ENCODE results near the gene MRC2. TPM values are rescaled to one million over a fixed set of nuclear protein-coding genes. Genes with fewer than 3 reads are reported as not detected.

The MRC2 gene
- polyA plus RNA-seq, 3 donors, result 0.04 TPM; not detected in 2

- intact Hi-C loops (cut with micrococcal nuclease), result no loop called here
- no peak overlapping the region for H2AFZ ChIP-seq (ENCODE audit: insufficient read depth, low read depth, low read length, poor library complexity, severe bottlenecking)
- H3K9ac ChIP-seq (ENCODE audit: insufficient read depth, low read length, poor library complexity, severe bottlenecking), result no peak overlapping the region
- WGBS (ENCODE audit: insufficient coverage), result 97% methylated on average over 10 of the region's 10 CpGs
- no peaks in the 10 kb centered on the region for H3K36me3 Mint-ChIP-seq
- H3K9me3 ChIP-seq (replicated peaks in 1 of 2; ENCODE audit: control insufficient read depth in 1 of 2, insufficient read depth in 1 of 2, low read length in 2 of 2), result no peaks in the 10 kb centered on the region
- H3K4me3 Mint-ChIP-seq, result no peak overlapping the region
- no peak for DNase-seq
- H3K27me3 ChIP-seq (ENCODE audit: control insufficient read depth in 2 of 2, insufficient read depth in 2 of 2, low read length in 2 of 2), result no peaks in the 10 kb centered on the region
- TF ChIP-seq CTCF (IDR thresholded peaks at IDR 0.05), result no peak
- no peaks in the 10 kb centered on the region for H3K27me3 Mint-ChIP-seq (ENCODE audit: low read depth in 3 of 3)
- H3K4me2 ChIP-seq (replicated peaks; ENCODE audit: extremely low read depth, low read length, poor library complexity, severe bottlenecking), result no peak overlapping the region
- no peaks in the 10 kb centered on the region for H3K4me1 Mint-ChIP-seq
- no peaks in the 10 kb centered on the region for H3K79me2 ChIP-seq (ENCODE audit: insufficient read depth, low read length)
- H3K4me1 ChIP-seq (ENCODE audit: control insufficient read depth in 1 of 2, insufficient read depth in 2 of 2, low read length in 2 of 2), result no peaks in the 10 kb centered on the region
- no peak overlapping the region for H3K27ac ChIP-seq (ENCODE audit: low read depth in 1 of 2, low read length in 2 of 2)
- H3K27ac Mint-ChIP-seq, result no peak overlapping the region
- H4K20me1 ChIP-seq (ENCODE audit: insufficient read depth, low read length), result no peaks in the 10 kb centered on the region
- H3K9me3 Mint-ChIP-seq, result peaks cover 0 to 3% (median 0%) of the 10 kb centered on the region in 7 donors
- no peaks in the 10 kb centered on the region for H3K36me3 ChIP-seq (replicated peaks in 1 of 2; ENCODE audit: control insufficient read depth in 1 of 2, insufficient read depth in 2 of 2, low read length in 2 of 2)
- no peak overlapping the region for H3K4me3 ChIP-seq (replicated peaks in 1 of 3; ENCODE audit: low read depth in 2 of 3, low read length in 3 of 3)
These were observed 50.9 kb downstream of the MRC2 start for GRCh38 chr17:62678214-62678919.

GRCh38 chr17:62679866-62680377 is 52.5 kb downstream of the MRC2 start:
- Mint-ChIP-seq H3K27ac (no peak overlapping the region), H3K36me3 (no peaks in the 10 kb centered on the region), H3K9me3 (peaks cover 0 to 3% (median 0%) of the 10 kb centered on the region in 7 donors), H3K27me3 (ENCODE audit: low read depth in 3 of 3) (no peaks in the 10 kb centered on the region), H3K4me3 (no peak overlapping the region), H3K4me1 (no peaks in the 10 kb centered on the region)
- Histone ChIP-seq H3K9me3 (replicated peaks in 1 of 2; ENCODE audit: control insufficient read depth in 1 of 2, insufficient read depth in 1 of 2, low read length in 2 of 2) (no peaks in the 10 kb centered on the region), H3K27ac (ENCODE audit: low read depth in 1 of 2, low read length in 2 of 2) (no peak overlapping the region), H4K20me1 (ENCODE audit: insufficient read depth, low read length) (no peaks in the 10 kb centered on the region), H3K4me1 (ENCODE audit: control insufficient read depth in 1 of 2, insufficient read depth in 2 of 2, low read length in 2 of 2) (no peaks in the 10 kb centered on the region), H3K79me2 (ENCODE audit: insufficient read depth, low read length) (no peaks in the 10 kb centered on the region), H3K4me3 (replicated peaks in 1 of 3; ENCODE audit: low read depth in 2 of 3, low read length in 3 of 3) (no peak overlapping the region), H3K27me3 (ENCODE audit: control insufficient read depth in 2 of 2, insufficient read depth in 2 of 2, low read length in 2 of 2) (no peaks in the 10 kb centered on the region), H3K9ac (ENCODE audit: insufficient read depth, low read length, poor library complexity, severe bottlenecking) (no peak overlapping the region), H2AFZ (ENCODE audit: insufficient read depth, low read depth, low read length, poor library complexity, severe bottlenecking) (no peak overlapping the region), H3K36me3 (replicated peaks in 1 of 2; ENCODE audit: control insufficient read depth in 1 of 2, insufficient read depth in 2 of 2, low read length in 2 of 2) (no peaks in the 10 kb centered on the region), H3K4me2 (replicated peaks; ENCODE audit: extremely low read depth, low read length, poor library complexity, severe bottlenecking) (no peak overlapping the region)
- no peak for TF ChIP-seq CTCF (IDR thresholded peaks at IDR 0.05)
- DNase-seq, result no peak
- intact Hi-C loops (cut with micrococcal nuclease), result no loop called here
- 96% methylated on average over 35 of the region's 37 CpGs for whole genome bisulfite sequencing (ENCODE audit: insufficient coverage)
